CD4-positive, alpha-beta T cell treated with Interleukin-4 for 4 hours (primary cell): ENCODE results near the gene TCFL5.

ENCODE experiments used
- DNase-seq: peaks from one replicate; pipeline ENCODE4 v3.0.0-alpha.2; 2020

Gene TCFL5

DNA sequence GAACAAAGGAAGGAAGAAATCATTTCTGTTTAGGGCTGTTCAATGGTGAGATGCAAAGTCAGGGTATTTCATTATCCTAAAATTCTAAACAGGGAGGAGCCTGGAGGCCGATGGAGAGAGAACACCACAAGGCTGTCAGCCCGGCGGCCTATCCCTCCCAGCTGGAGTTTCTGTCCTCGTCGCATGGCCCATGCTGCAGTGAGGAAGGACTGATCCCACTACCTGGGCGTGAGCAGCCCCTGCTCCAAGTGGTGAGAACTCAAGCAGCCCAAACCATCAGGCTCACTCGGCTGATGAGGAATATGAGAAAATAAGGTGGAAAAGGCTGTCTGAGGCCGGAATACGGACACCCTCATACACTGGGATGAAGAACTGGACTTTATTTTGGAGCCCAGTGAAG is 33.9 kb upstream of the TCFL5 start:
- DNase-seq: no peak

DNA sequence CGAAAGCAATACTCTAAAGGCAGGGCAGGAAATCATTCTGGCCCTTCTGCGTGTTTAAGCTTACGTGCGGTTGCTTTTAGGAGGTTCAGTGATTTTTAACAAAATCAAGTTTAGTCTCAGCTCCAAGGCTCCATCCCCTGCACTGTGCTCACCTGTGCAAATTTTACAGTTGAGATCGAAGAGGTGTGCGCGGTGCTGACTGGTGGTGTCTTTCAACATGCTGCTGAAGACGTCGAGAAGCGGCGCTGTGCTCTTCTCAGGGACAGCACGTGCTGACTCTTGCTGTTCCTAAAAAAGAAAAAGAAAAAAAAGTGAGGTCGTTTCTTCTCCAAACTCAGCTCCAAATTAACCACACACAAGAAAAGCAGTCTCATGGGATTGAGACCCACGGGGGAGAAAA is 32.6 kb upstream of the TCFL5 start:
- no peak for DNase-seq

DNA sequence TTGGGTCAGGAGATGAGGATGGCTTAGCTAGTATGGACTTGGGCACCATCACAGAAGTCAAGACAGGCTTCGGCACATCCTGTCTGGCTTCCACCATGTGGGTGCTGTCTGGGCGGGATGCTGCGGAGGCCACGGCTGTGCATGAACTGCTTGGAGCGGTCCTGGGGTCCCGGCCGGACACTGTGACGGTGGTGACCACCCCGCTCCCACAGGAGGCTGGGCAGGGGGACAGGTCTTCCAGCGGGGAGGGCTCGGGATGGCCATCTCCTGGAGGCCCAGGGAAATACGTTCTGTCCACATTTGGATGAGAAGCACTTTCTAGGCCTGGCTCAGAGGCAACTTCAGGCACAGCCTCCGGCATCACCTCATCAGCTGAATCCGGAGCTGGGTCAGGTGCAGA is 32.1 kb upstream of the TCFL5 start:
- DNase-seq: no peak

DNA sequence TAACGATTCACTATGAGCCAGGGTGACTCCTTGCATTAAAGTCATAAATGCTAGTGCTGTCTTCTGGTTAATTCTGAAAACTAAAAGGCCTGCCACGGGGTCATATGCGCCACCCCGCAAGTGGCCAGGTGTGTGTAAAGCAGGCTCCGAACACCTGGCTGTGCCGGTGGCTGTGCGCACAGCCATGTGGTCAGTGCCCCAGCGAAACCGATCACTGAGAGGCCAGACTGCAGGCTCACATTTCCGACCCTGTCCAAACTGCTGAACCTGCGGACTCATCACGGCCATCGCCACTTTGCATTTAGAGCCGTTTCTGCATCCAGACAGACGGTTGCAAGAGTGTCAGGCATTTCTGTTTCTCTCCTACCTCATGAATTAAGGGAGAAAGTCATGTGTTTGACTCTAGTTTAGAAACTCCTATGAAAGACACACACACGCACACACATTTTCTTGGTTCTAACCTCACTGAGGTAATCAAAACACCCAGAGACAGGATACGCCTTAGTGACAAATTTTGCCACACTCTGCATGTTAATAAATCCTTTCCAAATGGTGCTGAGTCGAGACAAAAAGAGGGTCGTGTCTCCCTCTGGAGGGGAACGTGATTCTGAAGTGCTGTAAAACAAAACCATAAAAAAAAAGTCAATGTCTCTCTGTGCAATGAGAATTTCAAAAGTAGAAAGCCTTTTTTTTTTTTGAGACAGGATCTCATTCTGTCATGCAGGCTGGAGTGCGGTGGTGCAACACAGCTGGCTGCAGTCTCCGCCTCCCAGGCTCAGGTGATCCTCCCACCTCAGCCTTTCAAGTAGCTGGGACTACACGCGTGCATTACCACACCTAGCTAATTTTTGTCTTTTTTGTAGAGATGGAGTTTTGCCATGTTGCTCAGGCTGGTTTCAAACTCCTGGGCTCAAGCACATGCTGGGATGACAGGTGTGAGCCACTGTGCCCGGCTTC is 31.0 kb upstream of the TCFL5 start:
- DNase-seq: peak; percentile 14

DNA sequence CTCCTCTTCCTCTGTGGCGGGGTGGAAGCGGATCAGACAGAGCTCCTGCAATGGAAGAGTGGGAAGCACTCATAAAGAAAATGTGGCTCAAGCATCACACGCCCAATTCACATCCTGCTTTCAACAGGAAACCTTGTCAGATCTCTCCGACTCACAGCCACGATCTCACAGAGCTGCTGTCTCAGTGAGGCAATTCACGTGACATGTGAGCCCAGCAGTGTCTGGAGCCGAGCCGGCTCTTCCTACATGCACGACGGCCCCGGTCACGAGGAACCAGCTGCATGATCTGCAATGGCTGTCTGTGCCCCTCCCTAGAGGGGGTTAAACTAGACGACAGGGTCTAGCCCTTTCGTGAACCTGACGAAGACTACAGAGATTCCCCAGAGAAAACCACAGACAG is 29.5 kb upstream of the TCFL5 start:
- DNase-seq: peak; percentile 32

DNA sequence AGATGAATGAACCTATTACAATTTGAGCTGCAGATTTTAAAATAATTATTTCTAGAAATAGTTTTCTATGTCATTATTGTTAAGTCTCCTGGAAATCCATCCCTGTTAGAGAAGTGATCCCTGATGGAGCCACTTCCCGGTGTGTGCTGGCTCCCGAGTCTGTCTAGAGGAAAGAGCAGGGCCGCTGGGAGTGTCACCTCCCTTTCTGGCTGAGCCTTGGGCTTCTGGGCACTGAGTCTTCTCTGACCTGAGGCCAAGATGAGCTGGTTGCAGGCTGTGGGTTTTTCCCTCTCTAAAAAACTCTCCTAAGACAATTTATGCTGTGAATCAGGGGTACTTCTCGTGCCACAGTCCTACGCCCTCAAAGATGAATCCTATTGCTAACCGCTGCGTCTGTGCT is 28.8 kb upstream of the TCFL5 start:
- no peak for DNase-seq

DNA sequence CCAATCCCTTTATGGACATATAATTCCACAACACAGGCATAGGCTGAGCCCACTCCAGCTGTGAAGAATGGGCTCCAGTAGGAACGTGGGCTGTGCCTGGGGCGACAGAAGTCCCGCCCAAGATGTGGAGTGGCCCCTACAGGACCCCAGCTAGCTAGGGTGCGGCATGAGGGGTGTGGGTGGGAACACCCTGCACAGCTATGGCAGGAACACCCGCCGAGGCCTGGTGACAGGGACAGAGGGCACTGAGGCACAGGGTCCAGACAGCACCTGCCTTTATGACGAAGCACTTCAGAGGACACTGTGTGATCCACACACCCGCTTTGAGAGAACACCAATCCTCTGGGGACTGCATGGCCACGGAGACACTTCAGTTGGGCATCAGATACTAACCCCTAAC is 28.2 kb upstream of the TCFL5 start:
- DNase-seq: no peak

DNA sequence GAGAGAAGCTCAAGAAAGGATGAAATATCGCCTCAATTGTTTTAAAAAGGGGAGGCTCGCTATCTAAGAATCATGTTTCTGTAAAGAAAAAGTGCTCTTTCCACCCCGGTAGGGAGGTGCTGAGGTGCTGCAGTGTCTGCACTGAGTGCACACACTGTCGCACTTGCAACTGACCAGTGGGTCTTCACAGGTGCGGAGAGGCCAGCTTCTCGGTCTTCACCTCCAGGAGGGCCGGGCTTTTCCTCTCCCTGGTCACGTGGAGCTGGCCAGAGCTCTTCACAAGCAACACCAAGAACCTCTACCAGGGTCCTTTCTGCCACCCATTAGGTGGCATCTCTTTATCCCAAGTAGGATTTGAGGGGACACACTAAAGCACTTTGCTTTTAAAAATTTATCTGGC is 27.8 kb upstream of the TCFL5 start:
- DNase-seq: no peak

DNA sequence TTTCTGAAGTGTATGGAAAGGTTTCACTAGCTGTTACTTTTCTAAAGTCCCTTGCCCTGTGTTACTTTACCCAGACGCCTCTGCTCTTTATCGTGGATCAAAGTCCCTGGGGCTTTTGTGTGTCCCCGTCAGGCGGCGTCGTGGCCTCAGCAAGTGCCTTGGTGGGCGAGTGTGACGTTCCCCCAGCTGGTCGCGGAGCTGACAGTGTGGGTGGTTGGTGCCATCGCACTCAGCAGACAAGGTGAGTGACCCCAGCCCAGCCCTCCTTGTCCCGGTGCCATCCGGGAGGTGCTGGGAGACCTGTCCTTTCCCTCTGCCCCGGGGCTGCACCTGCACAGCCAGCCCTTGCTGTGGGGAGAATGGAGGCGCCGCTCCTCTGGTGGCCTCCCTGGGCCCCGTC is 27.3 kb upstream of the TCFL5 start:
- DNase-seq: no peak

DNA sequence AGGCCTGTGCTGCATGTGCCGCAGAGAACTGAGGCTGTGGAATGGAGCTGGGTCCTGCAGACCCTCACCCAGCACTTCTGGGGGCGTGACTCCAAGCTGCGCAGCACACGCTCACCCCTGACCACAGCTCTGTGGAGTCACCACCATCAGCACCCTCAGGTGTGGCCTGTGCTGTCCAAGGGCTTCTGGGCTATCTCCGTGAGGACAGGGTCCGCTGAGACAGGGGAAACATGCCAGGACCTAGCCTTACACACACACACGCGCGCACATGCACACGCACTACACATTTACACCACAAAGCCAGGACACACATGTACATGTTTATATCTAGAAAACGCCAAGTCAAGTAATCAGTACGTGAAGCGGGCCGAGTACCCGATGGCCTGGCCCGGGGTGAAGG is 26.8 kb upstream of the TCFL5 start:
- no peak for DNase-seq

DNA sequence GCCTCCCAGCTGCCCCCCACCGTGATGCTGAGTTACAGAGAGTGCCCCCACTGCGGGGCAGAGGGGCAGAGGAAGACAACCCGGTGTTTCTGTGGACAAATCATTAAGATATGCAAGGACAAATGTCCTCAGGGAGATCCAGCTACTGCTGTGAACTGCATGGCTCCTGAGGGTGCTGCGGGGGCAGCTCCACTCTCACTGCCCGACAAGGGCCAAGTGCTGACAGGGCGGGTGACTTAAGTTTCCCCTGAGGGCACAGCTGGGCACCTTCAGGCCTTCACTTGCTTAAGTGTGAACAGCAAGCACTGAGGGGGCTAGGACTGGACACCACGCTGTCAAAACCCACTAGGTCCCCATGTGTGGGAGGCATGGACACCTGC is 26.2 kb upstream of the TCFL5 start:
- DNase-seq: no peak

DNA sequence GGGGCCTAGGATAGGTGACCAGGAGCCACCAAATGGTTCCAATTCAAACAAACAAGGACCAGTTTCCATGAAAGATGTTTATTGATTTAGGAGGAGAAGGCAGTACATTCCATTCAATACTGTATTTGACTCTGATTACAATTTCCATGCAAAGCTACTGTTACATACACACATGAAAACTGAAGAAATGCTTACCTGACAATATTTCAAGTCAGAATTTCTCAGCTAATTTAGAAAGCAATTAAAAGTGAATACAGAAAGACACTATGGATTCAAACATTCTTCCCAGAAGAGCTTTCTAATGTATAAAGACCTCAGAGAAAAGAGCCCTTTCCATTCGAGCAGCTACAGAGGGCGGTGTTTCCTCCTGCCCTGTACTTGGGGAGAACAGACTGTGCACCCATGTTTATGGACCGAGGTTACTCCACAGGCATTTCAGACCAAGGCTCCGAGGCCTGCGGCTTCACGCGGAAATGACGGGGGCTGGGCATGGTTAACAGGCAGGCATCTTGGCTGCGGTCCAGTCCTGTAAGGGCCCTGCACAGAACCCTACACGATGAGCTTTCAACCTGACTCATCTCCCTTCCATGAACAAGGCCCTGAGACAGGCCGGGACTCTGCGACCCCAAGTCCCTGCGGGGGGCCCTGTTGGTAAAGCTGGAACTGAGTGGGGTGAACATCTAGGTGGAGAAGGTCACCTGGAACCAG is 25.7 kb upstream of the TCFL5 start:
- DNase-seq: peak; percentile 33

DNA sequence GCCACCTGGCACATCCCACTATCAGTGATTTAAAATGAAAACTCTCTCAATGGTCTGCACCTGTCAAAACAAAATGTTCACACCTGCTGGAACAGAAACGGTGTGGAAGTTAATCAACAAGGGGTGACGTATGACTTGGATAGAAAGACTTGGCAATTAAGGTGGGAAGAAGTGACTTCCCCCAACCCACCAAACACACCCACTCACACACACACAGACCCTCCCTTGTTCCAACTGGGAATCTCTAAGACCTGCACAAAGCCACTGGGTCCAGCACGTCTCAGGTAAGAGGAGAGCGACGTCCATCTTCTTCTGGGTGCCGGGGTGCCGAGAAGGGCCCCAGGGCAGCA is 25.1 kb upstream of the TCFL5 start:
- DNase-seq: no peak

DNA sequence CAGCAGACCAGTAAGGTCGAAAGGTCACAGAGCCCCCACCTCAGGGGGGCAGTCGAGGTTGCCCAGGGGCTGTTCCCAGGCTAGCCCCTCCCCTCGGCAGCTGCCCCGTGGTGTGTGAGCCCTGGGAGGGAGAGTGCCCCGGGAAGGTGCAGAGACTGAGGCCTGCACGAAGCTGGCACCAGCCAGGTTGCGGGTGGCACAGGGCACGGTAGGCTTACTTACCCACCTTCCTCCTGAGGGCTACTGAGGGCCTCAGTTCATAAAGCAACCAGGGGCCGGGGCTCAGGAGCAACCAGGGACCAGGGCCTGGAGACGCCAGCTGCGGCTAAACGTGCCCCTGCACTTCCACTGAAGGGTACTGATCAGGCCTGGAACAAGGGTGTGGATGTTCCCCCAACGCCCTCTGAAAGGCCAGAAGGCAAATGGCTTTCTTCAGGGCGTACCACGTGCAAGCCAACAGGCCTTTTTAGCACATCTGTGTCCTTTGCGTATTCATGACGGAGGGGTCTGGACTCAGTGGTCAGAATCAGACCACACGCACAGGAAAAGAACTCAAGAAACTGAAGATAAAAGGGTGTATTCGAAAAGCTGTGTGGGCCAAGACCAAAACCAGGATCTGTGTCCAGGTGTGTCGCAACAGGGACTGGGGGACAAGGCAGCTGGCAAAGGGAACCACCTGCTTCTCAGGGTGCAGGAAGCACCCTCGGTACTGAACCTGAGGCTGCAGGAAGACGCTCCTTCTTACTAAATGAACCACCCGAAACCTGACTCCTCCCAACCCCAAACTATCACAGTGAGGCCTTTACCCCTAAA is 24.5 kb upstream of the TCFL5 start:
- no peak for DNase-seq

DNA sequence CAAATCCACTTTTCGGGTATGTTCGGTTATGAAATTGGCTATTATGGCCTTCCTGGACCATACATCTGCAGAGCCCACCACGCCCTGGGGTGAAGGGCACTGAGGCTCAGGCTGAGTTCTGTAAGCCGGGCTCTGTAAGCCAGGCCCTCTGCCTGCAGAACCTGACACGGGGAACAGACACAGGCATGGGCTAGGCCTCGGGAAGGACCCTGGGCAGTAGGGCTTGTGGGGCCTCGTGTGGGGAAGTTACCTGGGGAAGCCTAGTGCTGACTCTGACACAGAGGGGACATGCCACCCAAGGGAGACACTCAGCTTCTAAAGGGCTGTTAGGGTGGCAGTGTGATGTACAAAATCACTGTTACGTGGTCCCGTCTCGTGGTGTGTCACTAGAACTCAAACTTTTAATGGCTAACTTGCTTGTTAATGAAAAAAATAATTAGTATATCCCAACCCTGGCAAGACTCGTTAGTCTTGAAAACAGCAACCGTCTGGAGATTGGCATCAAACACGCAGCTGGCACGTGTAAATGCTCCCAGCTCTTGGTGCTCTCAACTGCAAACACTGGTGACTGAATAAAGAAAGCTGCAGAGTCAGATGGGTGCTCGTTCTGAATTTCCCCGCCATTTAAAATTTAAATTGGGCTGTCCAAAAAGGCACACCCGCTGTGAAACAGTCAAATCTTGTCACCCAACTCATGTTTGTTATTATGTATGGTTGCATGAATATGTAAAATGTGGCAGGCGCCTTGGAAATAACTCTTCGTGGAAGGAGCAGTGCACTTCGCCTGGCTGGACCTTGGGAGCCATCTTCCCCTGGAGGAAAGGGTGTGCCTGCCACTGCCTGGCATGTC is 23.6 kb upstream of the TCFL5 start:
- no peak for DNase-seq

DNA sequence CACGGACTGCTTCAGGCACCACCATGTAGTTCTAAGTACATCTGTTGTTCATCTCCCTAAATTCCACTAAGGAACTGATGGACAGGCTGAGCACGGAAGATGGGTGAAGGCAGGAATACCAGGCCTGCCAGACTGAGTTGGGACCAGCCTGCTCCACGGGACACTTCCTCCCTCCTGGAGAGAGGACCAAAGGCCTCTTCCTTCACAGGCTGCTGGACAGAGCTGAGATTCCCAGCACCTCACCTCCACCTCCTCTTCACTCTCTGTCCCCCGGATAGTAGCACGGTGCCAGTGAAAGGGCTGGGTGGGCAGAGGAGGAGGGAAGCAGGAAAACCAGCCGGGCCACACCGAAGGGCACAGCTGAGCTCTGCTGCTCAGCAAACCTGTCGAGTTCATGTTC is 22.9 kb upstream of the TCFL5 start:
- DNase-seq: no peak

DNA sequence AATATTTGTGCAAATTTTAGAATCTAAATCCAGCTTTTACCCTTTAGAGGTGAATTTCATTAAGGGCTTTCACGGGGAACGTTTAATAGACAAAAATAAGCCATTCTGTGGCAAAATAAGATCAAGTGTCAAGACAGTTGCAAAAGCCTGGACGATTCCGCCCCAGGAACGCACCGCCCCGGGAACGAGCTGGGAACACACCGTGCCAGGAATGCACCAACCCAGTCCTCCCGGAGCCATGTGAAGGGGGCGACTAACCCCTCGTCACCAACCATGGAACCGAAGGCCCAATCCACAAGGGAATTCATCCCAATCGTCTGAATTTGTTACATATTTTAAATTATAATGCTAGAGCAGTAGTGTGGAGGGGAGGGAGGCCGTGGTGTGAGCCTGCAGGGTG is 20.8 kb upstream of the TCFL5 start:
- DNase-seq: no peak

DNA sequence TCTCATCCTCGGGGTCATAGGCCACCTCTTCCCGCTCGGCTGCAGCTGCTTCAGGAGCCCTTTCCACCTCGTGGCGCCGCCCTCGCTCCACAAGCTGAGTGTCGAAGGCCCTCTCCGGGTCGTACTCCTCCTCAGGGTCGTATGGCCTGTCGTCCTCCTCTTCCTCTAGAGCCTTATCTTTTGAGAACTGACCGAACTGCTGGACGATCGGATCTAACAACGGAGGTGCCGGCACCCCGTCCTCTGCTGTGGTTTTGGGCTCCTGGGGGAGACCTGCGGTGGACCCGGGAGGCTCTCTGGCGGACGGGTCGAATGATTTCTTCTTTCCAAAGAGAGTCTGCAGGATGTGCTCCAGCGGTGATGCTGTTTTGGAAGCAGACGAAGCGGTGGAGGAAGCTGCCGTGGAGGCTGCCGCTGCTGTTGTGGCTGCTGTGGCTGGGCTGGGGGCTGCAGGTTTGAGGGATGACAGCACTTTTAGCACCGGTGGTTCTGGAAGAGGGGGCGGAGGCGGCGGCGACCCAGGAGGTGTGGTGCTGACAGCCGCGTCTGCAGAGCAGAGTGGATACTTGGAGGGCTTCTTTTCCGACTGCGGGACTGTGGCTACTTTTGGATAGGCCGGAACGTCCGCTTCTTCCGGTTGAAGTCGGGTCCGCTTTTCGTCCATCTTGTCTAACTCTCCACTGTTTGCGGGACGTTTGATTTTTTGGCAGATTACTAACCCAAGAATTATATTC is 20.2 kb upstream of the TCFL5 start:
- DNase-seq: no peak

DNA sequence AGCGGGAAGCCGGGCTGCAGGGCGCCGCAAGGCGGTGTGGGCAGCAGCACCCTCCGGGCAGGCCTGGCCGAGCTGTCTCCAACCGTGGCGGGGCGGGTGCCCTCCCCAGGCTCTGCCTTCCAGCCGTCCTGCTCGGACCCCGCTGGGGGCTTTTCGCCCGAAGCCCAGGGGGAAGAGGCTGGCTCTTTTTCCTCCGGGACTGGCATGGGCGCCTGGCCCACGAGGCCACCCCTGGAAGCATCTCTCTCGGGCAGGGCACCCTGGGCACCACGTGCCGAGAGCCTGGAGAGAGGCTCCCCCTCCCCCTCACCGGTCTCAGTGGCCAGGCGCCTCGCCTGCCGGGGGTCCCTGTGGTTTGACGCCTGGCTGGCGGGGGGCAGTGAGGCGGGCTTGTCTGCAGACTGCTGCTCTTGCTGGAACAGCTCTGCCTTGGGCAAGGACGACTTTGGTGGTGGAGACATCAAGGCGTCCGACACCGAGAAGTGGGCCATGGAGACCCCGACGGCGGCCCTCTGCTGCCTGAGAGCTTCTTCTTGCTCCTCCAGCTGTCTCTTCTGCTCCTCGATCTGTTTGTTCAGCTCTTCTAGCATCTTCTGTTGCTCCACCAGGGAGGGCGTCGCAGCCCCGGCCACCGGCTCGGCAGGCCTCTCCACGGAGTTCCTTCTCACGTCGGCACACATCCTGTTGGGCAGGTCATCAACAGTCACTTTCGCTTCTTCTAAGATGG is 19.5 kb upstream of the TCFL5 start:
- no peak for DNase-seq

DNA sequence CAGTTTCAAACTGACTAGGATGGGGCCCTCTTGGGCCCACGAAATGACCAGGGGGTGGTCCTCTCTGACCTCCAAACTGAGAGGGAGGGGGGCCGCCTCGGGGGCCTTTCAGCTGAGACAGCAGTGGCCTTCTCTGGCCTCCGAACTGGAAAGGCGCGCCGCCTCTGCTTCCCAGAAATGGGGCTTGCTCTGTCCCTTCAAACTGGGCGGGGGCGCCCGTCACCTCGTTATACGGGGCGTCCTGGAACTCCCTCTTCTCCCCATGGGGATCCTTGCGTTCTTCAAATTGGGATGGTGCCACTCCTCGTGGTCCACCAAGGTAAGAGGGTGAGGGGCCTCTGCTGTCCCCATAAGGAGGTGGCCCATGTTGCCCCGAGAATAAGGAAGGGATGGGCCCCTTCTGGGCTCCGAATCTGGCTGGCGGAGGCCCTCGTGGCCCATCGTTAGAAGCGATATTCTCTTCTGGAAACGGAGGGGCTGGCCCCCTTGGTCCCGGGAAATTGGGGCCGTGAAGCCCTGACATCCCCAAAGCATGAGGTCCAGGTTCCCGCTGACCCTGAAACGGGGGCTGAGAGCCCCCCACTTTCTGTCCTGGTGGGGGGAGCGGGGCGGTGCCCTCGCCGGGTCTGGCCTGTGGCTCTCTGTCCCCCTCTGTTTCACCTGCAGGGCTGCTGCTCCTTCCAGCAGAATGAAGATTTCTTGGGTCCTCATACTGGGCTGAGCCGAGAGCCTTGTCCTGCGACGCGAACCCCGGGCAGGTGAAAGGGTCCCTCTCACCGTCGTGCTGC is 18.7 kb upstream of the TCFL5 start:
- DNase-seq: no peak
